ENCODE data around the gene CAMK1G. TPM values are rescaled to one million over a fixed set of nuclear protein-coding genes. Genes with fewer than 3 reads are reported as not detected.

Gene CAMK1G
- total RNA-seq, 4 donors from 2014 or later, result 0.51 TPM; not detected in 3

DNA sequence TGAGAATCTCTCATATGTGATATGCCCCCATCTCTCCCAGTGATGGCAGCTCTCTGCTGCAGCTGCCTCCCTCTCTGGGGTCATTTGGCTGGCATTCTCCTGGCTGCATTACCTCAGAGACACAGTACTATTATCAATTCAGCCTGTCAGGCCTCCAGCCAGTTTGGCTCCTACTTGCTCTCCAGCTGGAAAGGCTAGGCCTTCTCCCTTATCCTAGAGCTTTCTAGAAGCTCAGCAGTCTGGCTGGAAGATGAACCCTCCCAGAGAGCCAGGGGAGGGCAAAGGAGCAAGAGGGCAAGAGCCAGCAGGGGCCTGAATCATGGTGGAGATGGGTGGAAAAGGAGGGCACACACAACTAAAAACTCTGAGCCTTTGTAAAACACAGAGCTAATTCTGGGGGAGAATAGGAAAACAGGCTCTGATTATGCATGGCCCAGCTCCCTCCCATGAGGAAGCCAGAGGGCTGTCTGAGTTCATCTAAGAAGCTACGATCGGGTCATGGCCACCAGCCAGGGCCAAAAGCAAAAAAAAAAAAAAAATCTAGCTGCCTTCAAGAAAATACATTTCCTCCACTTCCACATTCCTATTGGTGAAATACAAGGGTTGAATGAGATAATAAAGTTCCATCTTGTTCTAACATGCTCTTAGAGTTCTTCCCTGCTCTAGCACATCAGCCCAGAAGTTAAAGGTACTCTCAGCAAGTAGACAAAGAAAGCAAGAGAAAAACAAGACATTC, 59.9 kb downstream of the CAMK1G start:
- TF ChIP-seq, protein P1, sequence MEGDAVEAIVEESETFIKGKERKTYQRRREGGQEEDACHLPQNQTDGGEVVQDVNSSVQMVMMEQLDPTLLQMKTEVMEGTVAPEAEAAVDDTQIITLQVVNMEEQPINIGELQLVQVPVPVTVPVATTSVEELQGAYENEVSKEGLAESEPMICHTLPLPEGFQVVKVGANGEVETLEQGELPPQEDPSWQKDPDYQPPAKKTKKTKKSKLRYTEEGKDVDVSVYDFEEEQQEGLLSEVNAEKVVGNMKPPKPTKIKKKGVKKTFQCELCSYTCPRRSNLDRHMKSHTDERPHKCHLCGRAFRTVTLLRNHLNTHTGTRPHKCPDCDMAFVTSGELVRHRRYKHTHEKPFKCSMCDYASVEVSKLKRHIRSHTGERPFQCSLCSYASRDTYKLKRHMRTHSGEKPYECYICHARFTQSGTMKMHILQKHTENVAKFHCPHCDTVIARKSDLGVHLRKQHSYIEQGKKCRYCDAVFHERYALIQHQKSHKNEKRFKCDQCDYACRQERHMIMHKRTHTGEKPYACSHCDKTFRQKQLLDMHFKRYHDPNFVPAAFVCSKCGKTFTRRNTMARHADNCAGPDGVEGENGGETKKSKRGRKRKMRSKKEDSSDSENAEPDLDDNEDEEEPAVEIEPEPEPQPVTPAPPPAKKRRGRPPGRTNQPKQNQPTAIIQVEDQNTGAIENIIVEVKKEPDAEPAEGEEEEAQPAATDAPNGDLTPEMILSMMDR (IDR thresholded peaks at IDR 0.05; ENCODE audit: low read depth), result no peak

DNA sequence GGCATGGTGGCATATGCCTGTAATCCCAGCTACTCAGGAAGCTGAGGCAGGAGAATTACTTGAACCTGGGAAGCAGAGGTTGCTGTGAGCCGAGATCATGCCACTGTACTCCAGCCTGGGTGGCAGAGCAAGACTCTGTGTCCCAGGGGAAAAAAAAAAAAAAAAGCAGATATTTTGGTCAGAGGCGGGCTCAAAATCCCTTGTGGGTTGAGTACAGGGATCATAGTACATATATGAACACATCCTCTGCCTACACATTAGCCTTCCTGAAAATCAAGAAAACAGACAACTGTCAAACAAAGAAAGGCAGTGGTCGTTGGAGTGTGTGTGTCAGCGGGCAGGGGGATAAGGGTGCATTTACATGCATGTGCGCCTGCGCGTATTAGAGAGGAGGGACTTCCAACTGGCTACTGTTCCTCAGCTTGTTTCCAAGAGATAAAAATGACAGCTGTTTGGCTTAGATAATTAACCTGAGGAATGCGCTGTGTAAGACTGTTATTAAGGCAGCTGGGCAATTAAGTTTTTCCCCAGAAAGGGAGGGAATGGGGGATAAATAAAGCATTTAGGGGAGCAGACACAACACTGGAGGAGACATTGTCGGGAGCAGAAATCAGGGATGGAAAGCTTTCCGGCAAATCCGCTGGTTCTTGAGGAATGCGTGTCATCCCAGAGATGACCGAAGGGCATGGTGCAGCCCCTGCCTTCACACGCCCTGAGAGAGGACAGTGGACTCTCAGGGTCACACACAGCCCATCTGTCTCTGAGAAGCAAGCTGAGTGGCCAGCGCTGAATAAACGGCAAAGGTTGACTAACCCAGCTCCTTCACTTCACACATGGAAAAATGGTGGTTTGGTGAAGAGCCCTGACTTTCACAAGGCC, 62.3 kb downstream of the CAMK1G start:
- TF ChIP-seq, protein P1 (IDR thresholded peaks at IDR 0.05; ENCODE audit: low read depth), result no peak

DNA sequence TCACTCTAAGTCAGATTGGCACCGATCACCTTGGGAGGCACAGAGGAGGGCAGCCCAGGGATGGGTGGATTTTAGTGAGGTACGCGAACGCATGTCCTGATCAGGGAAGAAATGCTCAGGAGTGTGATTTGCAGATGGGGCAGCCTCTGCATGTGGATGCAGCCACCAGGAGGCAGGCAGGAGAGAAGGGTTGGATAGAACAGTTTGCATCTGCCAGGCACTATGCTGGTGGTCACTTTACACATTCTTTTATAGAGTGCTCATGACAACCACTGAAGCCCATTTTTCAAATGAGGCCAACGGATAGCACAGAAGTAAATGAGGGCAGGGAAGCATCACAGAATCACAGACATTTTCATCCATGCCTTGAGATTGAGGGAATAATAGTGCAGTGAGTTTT, 63.0 kb downstream of the CAMK1G start:
- TF ChIP-seq, protein P1 (IDR thresholded peaks at IDR 0.05; ENCODE audit: low read depth), result no peak

DNA sequence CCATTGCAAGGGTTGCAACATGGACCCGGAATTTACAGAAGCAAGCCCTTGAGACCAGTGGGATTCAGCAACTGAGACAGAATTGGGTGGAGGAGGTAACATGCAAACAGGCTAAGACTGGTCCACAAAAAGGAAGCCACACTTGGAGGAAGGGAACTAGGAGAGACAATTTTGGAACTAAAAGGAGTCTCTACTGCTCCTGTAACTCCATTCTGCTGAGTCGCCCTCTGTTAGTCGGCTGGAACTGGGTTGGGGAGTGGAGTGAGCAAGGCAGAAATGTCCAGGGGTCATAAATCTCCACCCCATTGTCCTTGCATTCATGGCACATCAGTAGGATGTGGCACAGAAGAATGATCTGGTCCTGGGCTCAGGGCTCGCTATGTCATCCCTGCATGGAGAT, 63.6 kb downstream of the CAMK1G start:
- TF ChIP-seq, protein P1 (IDR thresholded peaks at IDR 0.05; ENCODE audit: low read depth), result no peak

DNA sequence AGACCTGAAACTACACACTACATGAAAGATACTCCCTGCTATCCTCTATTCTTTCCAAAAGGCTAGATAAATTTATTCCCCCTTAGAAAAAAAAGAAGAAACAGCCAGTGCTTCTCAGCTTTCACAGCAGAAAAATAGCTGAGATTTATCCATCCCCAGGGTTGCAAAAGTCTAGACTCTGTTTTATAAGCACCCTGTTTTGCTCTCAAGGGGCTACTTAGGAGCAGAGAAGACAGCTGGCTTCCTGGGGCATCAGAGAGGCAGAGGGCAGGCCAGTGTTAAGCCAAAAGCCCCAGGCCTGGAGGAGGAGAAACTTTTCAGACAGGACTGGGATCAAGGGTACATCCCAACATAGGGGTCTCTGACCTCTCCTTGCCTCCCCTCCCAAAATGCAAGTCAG, 64.8 kb downstream of the CAMK1G start:
- TF ChIP-seq, protein P1 (IDR thresholded peaks at IDR 0.05; ENCODE audit: low read depth), result no peak

DNA sequence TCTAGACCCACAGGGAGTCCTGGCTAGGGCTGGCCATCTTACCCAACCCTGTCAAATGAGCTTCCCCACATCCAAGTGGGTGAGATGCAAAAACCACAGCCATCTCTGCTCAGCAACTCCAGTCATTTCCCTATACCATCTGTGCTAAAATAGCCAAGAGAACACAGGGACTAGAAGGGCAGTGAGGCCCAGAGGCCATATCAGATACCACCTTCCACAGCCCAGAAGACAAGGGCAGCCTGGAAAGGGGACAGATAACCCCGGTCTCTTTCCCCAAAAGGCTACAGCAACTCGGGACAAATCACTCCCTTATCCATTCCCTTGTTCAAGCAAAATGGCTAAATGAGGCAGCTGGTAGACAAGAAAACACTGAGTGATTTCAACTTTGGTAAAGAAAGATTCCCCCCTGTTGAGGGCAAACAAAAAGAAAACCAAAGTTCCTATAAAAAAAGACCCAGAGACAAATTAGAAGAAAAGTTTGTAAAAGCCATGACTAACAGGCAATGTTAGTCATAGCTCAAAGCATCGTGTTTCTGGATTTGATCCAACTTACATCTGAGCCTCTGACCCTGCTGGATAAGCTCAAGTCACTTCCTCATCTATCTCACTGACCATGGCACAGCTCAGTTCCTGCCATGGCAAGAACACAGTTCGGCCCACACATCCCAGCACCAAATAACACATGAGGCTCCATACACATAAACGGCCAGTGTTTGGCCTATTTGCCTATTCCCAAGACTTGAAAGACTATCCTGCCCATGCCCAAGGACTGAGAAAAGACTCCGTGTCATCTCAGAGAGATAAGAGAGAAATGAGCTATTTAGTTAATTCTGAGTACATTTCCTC, 65.6 kb downstream of the CAMK1G start:
- TF ChIP-seq, protein P1 (IDR thresholded peaks at IDR 0.05; ENCODE audit: low read depth), result no peak
